K562 (cell line): ENCODE data around the gene FASTK. TPM values are rescaled to one million over a fixed set of nuclear protein-coding genes. Genes with fewer than 3 reads are reported as not detected.

Source experiments
- ATAC-seq: fragments of 200-7000 bp; cut with Tn5 transposase; 3 replicates; pipeline ENCODE4 v1.9.1; 2020; ENCODE audit warnings: moderate library complexity
- BruUV-seq: library from RNA; stranded (reverse); fragments of 400-500 nt; replicated peaks from 2 replicates; lab custom pipeline; 2021; lab: Mats Ljungman, UMichigan
- CTCF ChIA-PET: fragments of 300-600 bp; formaldehyde crosslinking; extraction: SDS; loops from one replicate; lab custom pipeline; 2021; ENCODE audit warnings: low intra/inter-chr PET ratio; lab: Yijun Ruan, JAX
- POLR2A ChIA-PET: fragments of 300-600, 350-650 bp; sonication (Branson Sonifier 250); formaldehyde crosslinking; extraction: SDS; loops from one replicate; lab custom pipeline; 2021; ENCODE audit warnings: antibody characterized with exemption, inconsistent platforms; lab: Yijun Ruan, JAX
- DNase-seq, 4 experiments: peaks; one replicate each; pipeline versions ENCODE4 v3.0.0 to v3.0.0-alpha.2; 2011 to 2018; ENCODE audit warnings: low spot score in 3 of 4, mixed read lengths in 3 of 4; ENCODE audit errors: extremely low read depth in 1 of 4
- FAIRE-seq: peaks from 2 replicates; lab custom pipeline; 2011; peaks lifted over from hg19 to GRCh38; lab: Jason Lieb, UNC
- H2AFZ ChIP-seq: 2 replicates; pipeline ENCODE4 v1.6.0; 2011; ENCODE audit warnings: low read depth, low read length, control low read depth, inconsistent platforms
- H3K27ac ChIP-seq: fragments of 200-600 bp; 3 replicates; pipeline ENCODE4 v1.8.0; 2011; ENCODE audit warnings: low read depth, mild to moderate bottlenecking, control low read depth, inconsistent platforms, low read length, moderate library complexity, mixed read lengths; ENCODE audit errors: extremely low read depth
- H3K27me3 ChIP-seq, 2 experiments: fragments of 300-600 bp in 1 of 2; 2 replicates in 1 of 2; 3 replicates in 1 of 2; pipeline versions ENCODE4 v1.6.0 to v1.8.0; 2011; ENCODE audit warnings: inconsistent platforms in 2 of 2, low read length in 2 of 2, mild to moderate bottlenecking in 1 of 2, mixed read lengths in 1 of 2, moderate library complexity in 1 of 2; ENCODE audit not compliant: control insufficient read depth in 2 of 2, insufficient read depth in 2 of 2
- H3K36me3 ChIP-seq: fragments of 300-600 bp; 3 replicates; pipeline ENCODE4 v1.8.0; 2011; ENCODE audit warnings: mild to moderate bottlenecking, low read length, inconsistent platforms; ENCODE audit not compliant: control insufficient read depth, insufficient read depth
- H3K4me1 ChIP-seq, 2 experiments: fragments of 200-600 bp in 1 of 2; replicated peaks in 1 of 2; 2 replicates in 1 of 2; 3 replicates in 1 of 2; pipeline versions ENCODE4 v1.5.1 to v1.8.0; 2011; ENCODE audit warnings: inconsistent platforms in 2 of 2, low read length in 2 of 2, mild to moderate bottlenecking in 1 of 2, mixed read lengths in 1 of 2, moderate library complexity in 1 of 2; ENCODE audit not compliant: control insufficient read depth in 2 of 2, insufficient read depth in 2 of 2
- H3K4me2 ChIP-seq: 2 replicates; pipeline ENCODE4 v1.6.1; 2011; ENCODE audit warnings: low read length, control low read depth, inconsistent platforms, mixed read lengths; ENCODE audit not compliant: insufficient read depth
- H3K4me3 ChIP-seq: fragments of 200-600 bp; sonication (generic), shearing (Covaris generic); 2 replicates; pipeline ENCODE4 v1.5.1; 2016; ENCODE audit warnings: control low read depth, inconsistent platforms
- H3K79me2 ChIP-seq: fragments of 200-600 bp; 3 replicates; pipeline ENCODE4 v1.8.0; 2011; ENCODE audit warnings: low read length, inconsistent platforms; ENCODE audit not compliant: control insufficient read depth, insufficient read depth
- H3K9ac ChIP-seq, 2 experiments: 2 replicates each; pipeline versions ENCODE4 v1.6.0 to v1.6.1; 2011; ENCODE audit warnings: low read depth in 2 of 2, low read length in 2 of 2, control low read depth in 1 of 2, inconsistent platforms in 1 of 2, mild to moderate bottlenecking in 1 of 2, mixed read lengths in 1 of 2; ENCODE audit not compliant: insufficient read depth in 1 of 2
- H3K9me1 ChIP-seq: one replicate; pipeline ENCODE4 v1.6.0; 2011; ENCODE audit warnings: inconsistent platforms, mild to moderate bottlenecking, low read length, moderate library complexity; ENCODE audit not compliant: control insufficient read depth, insufficient read depth
- H3K9me3 ChIP-seq: replicated peaks from 2 replicates; pipeline ENCODE4 v1.5.1; 2011; ENCODE audit warnings: low read depth, low read length, inconsistent platforms; ENCODE audit not compliant: control insufficient read depth, insufficient read depth
- H4K20me1 ChIP-seq: replicated peaks from 2 replicates; pipeline ENCODE4 v1.6.1; 2011; ENCODE audit warnings: low read length, inconsistent platforms, mixed read lengths; ENCODE audit not compliant: control insufficient read depth, insufficient read depth
- BCOR ChIP-seq: fragments of 450-650 bp; IDR thresholded peaks from 2 replicates; pipeline ENCODE4 v1.6.1; 2016
- CBFA2T3 ChIP-seq: fragments of 450-650 bp; IDR thresholded peaks from 2 replicates; pipeline ENCODE4 v1.6.1; 2017
- KDM1A ChIP-seq, 2 experiments: fragments of 450-650 bp; IDR thresholded peaks; 2 replicates each; pipeline ENCODE4 v1.6.1; 2016; ENCODE audit warnings: mild to moderate bottlenecking in 2 of 2
- RBM25 ChIP-seq: fragments of 200-400 bp; formaldehyde crosslinking; IDR thresholded peaks from 2 replicates; pipeline ENCODE4 v1.6.1; 2018; ENCODE audit warnings: low read length, low read depth, moderate library complexity; ENCODE audit not compliant: severe bottlenecking
- SMARCA5 ChIP-seq: fragments of 450-650 bp; IDR thresholded peaks from 2 replicates; pipeline ENCODE4 v1.6.1; 2016
- ZNF449 ChIP-seq: fragments of 250-450 bp; sonication (Bioruptor Pico); IDR thresholded peaks from 2 replicates; pipeline ENCODE4 v1.8.0; 2022; ENCODE audit warnings: moderate library complexity, mild to moderate bottlenecking, inconsistent platforms
- WGBS: fragments of 100-300 bp; shearing (Covaris generic); methylation state at CpG from one replicate; pipeline ENCODE4 v1.1.6; 2016; ENCODE audit warnings: low coverage, mixed read lengths; ENCODE audit not compliant: insufficient coverage; ENCODE audit errors: missing lambda C conversion rate; 5-methylcytosine and 5-hydroxymethylcytosine counted together
- in situ Hi-C: fragments of 300-500 bp; cut with MboI; formaldehyde crosslinking; loops from 4 replicates; pipeline ENCODE4 v1.15.0; 2018; ENCODE audit warnings: inconsistent platforms, mixed read lengths
- intact Hi-C: fragments of 100-400 bp; cut with micrococcal nuclease; formaldehyde crosslinking; loops from 2 replicates; pipeline ENCODE4 v1.14.2; 2022
- polyA plus RNA-seq, 8 experiments: library from polyadenylated mRNA; depleted of rRNA in 4 of 8; stranded (reverse) in 5 of 8; unstranded in 3 of 8; fragments of >200 nt; fragmentation: Nextera tagmentation in 2 of 8; fragmentation: Illumina TruSeq in 1 of 8; extraction: Ambion mirVana in 2 of 8; extraction: Trizol in 1 of 8; gene quantifications; 2 replicates each; pipeline versions ENCODE4 v1.2.1 to v1.2.3, GENCODE V29; 2011 to 2014; ENCODE audit warnings: inconsistent platforms in 1 of 8, missing spikeins in 1 of 8
- total RNA-seq, 7 experiments: library from RNA; depleted of rRNA in 6 of 7; stranded (reverse); fragments of >200 nt in 6 of 7; fragmentation: Illumina TruSeq in 2 of 7; extraction: Trizol in 2 of 7; gene quantifications; 2 replicates each; pipeline versions ENCODE4 v1.2.1 to v1.2.3, GENCODE V29; 2011 to 2021; ENCODE audit warnings: low replicate concordance in 1 of 7
- TF ChIP-seq, protein P1 (sequence below): fragments of 450-650 bp; IDR thresholded peaks from 2 replicates; pipeline ENCODE4 v1.6.1; 2017; ENCODE audit warnings: antibody characterized with exemption, mild to moderate bottlenecking

FASTK gene
- total and polyA plus RNA-seq, 9 of the 15 experiments (the other 6 are each of a cell fraction or from before 2014, with no cell fraction given) = 0.51 to 150 (median 48.2) TPM

- Histone ChIP-seq H3K9me3 (no peaks in the 10 kb centered on the region), H3K79me2 (peaks cover 90% of the 10 kb centered on the region), H3K9me1 (peaks cover 5% of the 10 kb centered on the region), H3K27ac (no peak overlapping the region), H2AFZ (no peak overlapping the region), H3K27me3 (no peaks in the 10 kb centered on the region), H3K4me1 (peaks cover 4 to 33% of the 10 kb centered on the region in 2 experiments), H3K4me3 (no peak overlapping the region), H3K4me2 (no peak overlapping the region), H4K20me1 (peaks cover 48% of the 10 kb centered on the region), H3K36me3 (peaks cover 65% of the 10 kb centered on the region), H3K9ac (no peak overlapping the region)
- ChIA-PET POLR2A (interaction anchor here (0.6 to 4.7 kb wide), 3 partner anchors 9 to 113 kb away, joined by 3 to 31 read pairs (median 3); no protein-coding TSS in a partner anchor), CTCF (interaction anchor here (0.5 to 0.7 kb wide), 2 partner anchors 142 to 327 kb away, joined by 3 to 7 read pairs; no protein-coding TSS in a partner anchor)
- 79% methylated on average over 3 of the region's 3 CpGs for WGBS
- DNase-seq (no peak), ATAC-seq (no peak), FAIRE-seq (peak; percentile 15)
- peak; percentile 88 for TF ChIP-seq RBM25
- TF ChIP-seq ZNF449 (CRISPR knock-in tag) = no peak
- TF ChIP-seq KDM1A (IDR thresholded peaks at IDR 0.05) = peak; percentile 38 to 44; a peak in 2 of 4 replicates
- peak; percentile 84 for TF ChIP-seq BCOR
- peak; percentile 65; the same call in 1 of the 2 replicates for TF ChIP-seq SMARCA5
- TF ChIP-seq, protein P1, sequence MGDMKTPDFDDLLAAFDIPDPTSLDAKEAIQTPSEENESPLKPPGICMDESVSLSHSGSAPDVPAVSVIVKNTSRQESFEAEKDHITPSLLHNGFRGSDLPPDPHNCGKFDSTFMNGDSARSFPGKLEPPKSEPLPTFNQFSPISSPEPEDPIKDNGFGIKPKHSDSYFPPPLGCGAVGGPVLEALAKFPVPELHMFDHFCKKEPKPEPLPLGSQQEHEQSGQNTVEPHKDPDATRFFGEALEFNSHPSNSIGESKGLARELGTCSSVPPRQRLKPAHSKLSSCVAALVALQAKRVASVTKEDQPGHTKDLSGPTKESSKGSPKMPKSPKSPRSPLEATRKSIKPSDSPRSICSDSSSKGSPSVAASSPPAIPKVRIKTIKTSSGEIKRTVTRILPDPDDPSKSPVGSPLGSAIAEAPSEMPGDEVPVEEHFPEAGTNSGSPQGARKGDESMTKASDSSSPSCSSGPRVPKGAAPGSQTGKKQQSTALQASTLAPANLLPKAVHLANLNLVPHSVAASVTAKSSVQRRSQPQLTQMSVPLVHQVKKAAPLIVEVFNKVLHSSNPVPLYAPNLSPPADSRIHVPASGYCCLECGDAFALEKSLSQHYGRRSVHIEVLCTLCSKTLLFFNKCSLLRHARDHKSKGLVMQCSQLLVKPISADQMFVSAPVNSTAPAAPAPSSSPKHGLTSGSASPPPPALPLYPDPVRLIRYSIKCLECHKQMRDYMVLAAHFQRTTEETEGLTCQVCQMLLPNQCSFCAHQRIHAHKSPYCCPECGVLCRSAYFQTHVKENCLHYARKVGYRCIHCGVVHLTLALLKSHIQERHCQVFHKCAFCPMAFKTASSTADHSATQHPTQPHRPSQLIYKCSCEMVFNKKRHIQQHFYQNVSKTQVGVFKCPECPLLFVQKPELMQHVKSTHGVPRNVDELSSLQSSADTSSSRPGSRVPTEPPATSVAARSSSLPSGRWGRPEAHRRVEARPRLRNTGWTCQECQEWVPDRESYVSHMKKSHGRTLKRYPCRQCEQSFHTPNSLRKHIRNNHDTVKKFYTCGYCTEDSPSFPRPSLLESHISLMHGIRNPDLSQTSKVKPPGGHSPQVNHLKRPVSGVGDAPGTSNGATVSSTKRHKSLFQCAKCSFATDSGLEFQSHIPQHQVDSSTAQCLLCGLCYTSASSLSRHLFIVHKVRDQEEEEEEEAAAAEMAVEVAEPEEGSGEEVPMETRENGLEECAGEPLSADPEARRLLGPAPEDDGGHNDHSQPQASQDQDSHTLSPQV = no peak
- TF ChIP-seq CBFA2T3 = 0 out of 2 replicates have a peak, but pooled peaks have one; percentile 8
- no TSS peak for BruUV-seq
- intact Hi-C loops (no loop called here), in situ Hi-C loops (no loop called here)
These were observed 22.4 kb upstream of the FASTK start for GRCh38 chr7:151102991-151103390.
